GM21367 (cell line): ENCODE results near the gene MAST4.

Experiments used
- ATAC-seq: cut with Tn5 transposase; IDR thresholded peaks from one replicate; pipeline ENCODE4 v1.9.1; 2021; ENCODE audit not compliant: unreplicated experiment

MAST4 gene

GRCh38 chr5:66603164-66603563 lies 7.0 kb downstream of the MAST4 start:
- no peak for ATAC-seq

GRCh38 chr5:66603881-66604280 lies 7.7 kb downstream of the MAST4 start:
- ATAC-seq, result no peak

DNA sequence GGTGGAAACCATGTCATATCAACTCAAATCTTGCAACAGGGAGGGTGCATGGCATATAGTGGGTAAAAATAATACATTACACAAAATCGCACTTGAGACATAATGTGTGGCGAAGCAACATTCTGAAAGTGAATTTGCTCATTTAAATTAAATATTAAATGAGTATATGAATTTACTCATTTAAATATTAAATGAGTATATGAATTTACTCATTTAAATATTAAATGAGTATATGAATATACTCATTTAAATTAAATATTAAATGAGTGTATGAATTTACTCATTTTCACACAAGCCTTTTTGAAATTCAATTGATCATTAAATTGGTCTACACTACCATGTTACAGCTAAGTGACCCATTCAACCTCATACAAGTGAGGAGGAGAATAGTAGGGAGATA lies 10.5 kb downstream of the MAST4 start:
- no peak for ATAC-seq

DNA sequence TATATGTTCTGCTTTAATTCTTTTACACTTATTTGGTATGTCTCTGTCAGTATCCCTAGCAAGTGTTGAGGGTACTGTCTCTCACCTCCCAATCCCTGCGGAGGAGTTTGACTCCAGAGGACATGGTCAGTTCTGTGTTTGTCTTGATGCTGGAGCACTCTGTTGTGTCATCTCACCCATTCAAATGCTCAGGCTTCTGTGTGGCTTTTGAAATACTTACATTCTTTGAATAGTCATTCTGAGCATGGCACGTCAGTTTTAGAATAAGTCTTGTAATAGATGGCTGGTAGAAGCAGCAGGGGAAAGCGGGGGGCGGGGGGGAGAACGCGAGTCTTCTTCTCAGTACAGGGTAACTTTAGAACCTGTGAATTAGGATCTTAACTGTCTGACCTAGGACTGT lies 12.3 kb downstream of the MAST4 start:
- no peak for ATAC-seq

DNA sequence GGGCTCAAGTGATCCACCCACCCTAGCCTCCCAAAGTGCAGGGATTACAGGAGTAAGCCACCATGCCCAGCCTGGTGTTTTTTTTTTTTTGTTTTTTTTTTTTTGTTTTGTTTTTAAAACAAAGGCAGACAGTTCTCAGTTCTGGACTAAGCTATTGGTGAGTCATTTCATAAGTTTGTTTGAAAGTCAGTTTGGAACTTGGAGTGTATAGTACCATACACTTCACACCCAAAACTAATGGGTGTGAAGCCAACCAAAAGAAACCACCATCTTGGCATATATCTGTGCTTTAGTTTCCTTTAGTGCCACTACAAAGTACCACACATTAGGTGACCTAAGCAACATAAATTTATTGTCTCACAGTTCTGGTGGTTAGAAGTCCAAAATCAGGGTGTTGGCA lies 13.4 kb downstream of the MAST4 start:
- ATAC-seq, result peak; percentile 59

DNA sequence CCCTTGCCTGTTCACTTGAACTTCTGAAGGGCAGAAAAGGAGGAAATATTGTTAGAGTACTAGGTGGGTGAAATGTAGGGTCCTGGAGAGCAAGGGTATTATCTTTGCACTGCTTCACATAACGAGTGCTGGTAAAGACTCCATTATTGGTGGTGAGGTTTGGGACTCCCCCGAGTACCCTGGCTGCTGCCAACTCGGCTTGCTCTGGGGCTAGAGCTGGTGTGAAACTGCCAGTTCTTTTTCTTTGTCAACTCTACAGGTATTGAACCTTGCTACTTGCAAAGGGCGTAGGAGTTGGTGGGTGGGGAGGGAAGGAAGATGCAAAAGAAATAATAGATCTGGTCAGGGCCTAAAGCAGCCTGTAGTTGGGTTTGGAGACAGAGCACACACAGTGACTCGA lies 16.0 kb downstream of the MAST4 start:
- ATAC-seq, result no peak

- no peak for ATAC-seq
These were observed 18.9 kb downstream of the MAST4 start for GRCh38 chr5:66615136-66615535.

- ATAC-seq, result no peak
These were observed 19.7 kb downstream of the MAST4 start for GRCh38 chr5:66615894-66616293.

- no peak for ATAC-seq
These were observed 20.5 kb downstream of the MAST4 start for GRCh38 chr5:66616520-66617225.

DNA sequence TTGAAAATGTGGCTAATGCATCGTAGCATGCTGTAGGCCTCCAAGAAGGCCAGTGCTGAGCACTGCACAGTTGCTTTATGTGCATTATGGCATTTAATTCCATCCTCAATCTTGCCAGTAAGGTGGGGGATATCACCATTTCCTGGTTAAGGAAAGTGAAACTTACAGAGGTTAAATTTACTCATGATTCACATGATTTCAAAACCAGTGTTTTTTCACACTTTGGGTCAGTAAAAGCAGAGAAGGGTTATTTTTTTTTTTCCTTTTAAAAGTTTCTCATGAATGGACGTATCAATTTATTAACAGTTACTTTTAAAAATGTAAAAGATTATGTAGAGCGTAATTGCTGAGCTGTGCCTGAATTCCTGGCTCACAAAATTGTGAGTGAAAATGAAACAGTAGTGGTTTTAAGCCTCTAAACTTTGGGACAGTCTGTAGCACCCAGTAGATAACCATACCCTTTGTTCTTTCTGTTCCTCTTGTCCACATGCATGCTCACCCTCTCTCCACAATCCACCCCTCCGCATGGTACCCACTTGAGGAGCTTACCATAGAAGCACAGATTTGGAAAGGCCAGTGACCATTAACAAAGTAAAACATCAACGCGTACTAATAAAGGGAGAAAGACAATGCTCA lies 21.2 kb downstream of the MAST4 start:
- ATAC-seq, result peak; percentile 80

- ATAC-seq, result no peak
These were observed 22.0 kb downstream of the MAST4 start for GRCh38 chr5:66617991-66618768.

- ATAC-seq, result no peak
These were observed 24.5 kb downstream of the MAST4 start for GRCh38 chr5:66620711-66621110.

GRCh38 chr5:66621146-66621545 lies 25.0 kb downstream of the MAST4 start:
- no peak for ATAC-seq

GRCh38 chr5:66621736-66622135 lies 25.5 kb downstream of the MAST4 start:
- no peak for ATAC-seq

DNA sequence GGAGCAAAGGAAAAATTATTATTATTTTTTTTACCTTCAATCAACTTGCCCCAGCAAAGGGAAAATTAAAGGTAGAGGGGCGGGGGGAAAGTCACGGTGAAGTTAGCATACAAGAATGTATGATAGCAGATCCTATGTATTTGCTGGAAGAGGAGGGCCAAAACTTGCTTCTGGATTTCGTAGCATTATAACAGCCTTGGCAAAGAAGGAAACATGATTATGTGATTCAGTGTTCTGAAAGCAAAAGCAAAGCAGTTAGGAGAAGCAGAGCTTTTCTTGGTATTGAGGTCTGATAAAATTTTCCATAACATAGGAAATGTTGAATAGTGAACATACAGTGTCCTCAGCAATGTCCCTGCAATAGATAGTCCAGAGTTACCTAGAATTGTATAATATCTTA lies 32.4 kb downstream of the MAST4 start:
- ATAC-seq, result no peak

GRCh38 chr5:66629446-66629845 lies 33.3 kb downstream of the MAST4 start:
- no peak for ATAC-seq

- no peak for ATAC-seq
These were observed 37.6 kb downstream of the MAST4 start for GRCh38 chr5:66633754-66634153.

DNA sequence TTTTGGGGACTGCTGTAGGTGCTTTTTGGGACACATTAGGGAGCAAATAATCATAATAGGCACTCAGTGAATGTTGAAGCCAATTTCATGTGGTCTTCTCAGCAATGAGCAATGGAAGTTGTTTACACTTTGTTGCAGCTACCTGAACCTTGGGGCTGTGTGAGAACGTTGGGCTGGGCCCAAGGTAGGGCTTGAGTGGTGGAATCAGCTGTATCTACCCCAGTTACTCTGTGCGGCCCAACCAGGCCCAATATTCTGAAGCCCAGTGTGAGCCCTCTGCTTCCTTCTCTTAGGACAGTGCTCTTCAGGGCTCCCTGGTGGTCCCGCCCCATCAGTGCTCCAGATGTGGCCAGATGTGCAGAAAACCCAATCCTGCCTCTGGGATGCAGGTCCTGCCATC lies 38.4 kb downstream of the MAST4 start:
- no peak for ATAC-seq

DNA sequence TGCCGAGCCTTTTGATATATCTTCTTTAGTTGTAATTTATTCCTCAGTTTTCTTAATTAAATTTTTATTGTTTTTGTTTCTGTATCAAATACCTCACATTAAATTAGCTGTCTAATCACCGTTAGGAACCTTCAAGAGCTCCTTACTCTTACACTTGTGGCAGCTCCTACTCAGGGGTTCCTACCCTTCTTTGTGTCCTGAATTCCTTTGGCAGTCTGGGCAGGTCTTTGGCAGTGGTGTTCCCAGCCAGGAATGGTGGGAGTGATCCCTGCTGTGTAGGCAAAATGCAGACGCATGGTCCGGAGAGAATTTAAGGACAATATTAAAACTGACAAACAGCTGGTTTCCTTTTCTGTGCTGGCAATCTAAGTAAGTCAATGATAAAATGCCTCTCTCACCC lies 41.8 kb downstream of the MAST4 start:
- no peak for ATAC-seq

- no peak for ATAC-seq
These were observed 42.8 kb downstream of the MAST4 start for GRCh38 chr5:66639037-66639436.

- no peak for ATAC-seq
These were observed 46.3 kb downstream of the MAST4 start for GRCh38 chr5:66642538-66642937.

GRCh38 chr5:66643387-66643786 lies 47.2 kb downstream of the MAST4 start:
- ATAC-seq, result no peak
